Kidney (tissue), 14 donors: ENCODE data around the gene PNCK. TPM values are rescaled to one million over a fixed set of nuclear protein-coding genes. Genes with fewer than 3 reads are reported as not detected.
"Not testable (repeated sequence)": the region's sequence is repeated elsewhere in the genome, so short reads cannot be mapped to it uniquely, and the experiment has no call there.

Experiments used
- DNase-seq, 5 donors: peaks; one replicate each; pipeline ENCODE4 v3.0.0-alpha.2; 2013 to 2020
- FAIRE-seq: peaks from 2 replicates; lab custom pipeline; 2012; peaks lifted over from hg19 to GRCh38; lab: Jason Lieb, UNC
- H3K27ac ChIP-seq, 2 donors: one replicate each; pipeline ENCODE4 v1.7.0; 2013; ENCODE audit warnings: low read depth in 2 of 2, low read length in 2 of 2, inconsistent platforms in 1 of 2
- H3K27me3 ChIP-seq: one replicate; pipeline ENCODE4 v1.7.1; 2013; ENCODE audit warnings: low read length, inconsistent platforms; ENCODE audit not compliant: control insufficient read depth, insufficient read depth
- H3K36me3 ChIP-seq, 3 donors: one replicate each; pipeline versions ENCODE4 v1.7.0 to v1.7.1; 2013; ENCODE audit warnings: low read length in 3 of 3, control low read depth in 1 of 3, inconsistent platforms in 1 of 3; ENCODE audit not compliant: insufficient read depth in 3 of 3, control insufficient read depth in 2 of 3
- H3K4me1 ChIP-seq, 3 donors: one replicate each; pipeline versions ENCODE4 v1.7.0 to v1.7.1; 2013; ENCODE audit warnings: low read length in 3 of 3, inconsistent platforms in 1 of 3, low read depth in 1 of 3; ENCODE audit not compliant: control insufficient read depth in 2 of 3, insufficient read depth in 2 of 3
- H3K4me3 ChIP-seq, 3 donors: one replicate each; pipeline versions ENCODE4 v1.7.0 to v1.8.1; 2013; ENCODE audit warnings: low read length in 3 of 3, control low read depth in 1 of 3, inconsistent platforms in 1 of 3
- H3K9ac ChIP-seq, 3 donors: one replicate each; pipeline versions ENCODE4 v1.7.0 to v1.7.1; 2013; ENCODE audit warnings: low read length in 3 of 3, control low read depth in 1 of 3, inconsistent platforms in 1 of 3
- H3K9me3 ChIP-seq, 3 donors: one replicate each; pipeline versions ENCODE4 v1.7.0 to v1.7.1; 2013; ENCODE audit warnings: low read length in 3 of 3, control low read depth in 1 of 3, inconsistent platforms in 1 of 3; ENCODE audit not compliant: control insufficient read depth in 2 of 3, insufficient read depth in 1 of 3
- CTCF ChIP-seq: IDR thresholded peaks from 3 replicates; pipeline ENCODE4 v1.5.1; 2012; ENCODE audit warnings: mild to moderate bottlenecking, moderate library complexity, borderline replicate concordance; ENCODE audit not compliant: insufficient read depth; ENCODE audit errors: extremely low read depth
- intact Hi-C: fragments of 100-400 bp; cut with DNase I; formaldehyde crosslinking; loops from one replicate; pipeline ENCODE4 v1.11.1; 2022
- polyA plus RNA-seq: library from polyadenylated mRNA; stranded (reverse); fragments of 350-450 nt; fragmentation: Illumina TruSeq; extraction: RNeasy Lipid Tissue Mini Kit (QIAGEN cat#74804); gene quantifications from one replicate; pipeline ENCODE4 v1.2.3, GENCODE V29; 2014; ENCODE audit warnings: low read depth, low replicate concordance; ENCODE audit not compliant: insufficient read depth
- total RNA-seq: library from RNA; stranded (reverse); fragmentation: NEBNext Ultra II Directional; extraction: Animal tissue kit (Norgen Biotek cat#: 25700); gene quantifications from one replicate; pipeline ENCODE4 v1.2.1, GENCODE V29; 2021
- donor health status: control.
- donor health status: control.
- donor health status: control.
- donor health status: control.
- donor health status: control.
- donor health status: DM: yes; HTN: yes; CAD: no.
- donor health status: Normal renal cell carcinoma (clear cell type).

Gene PNCK
- total and polyA plus RNA-seq, 2 donors from 2014 or later: 1.5 to 5.5 TPM

- Histone ChIP-seq H3K27ac (no peak overlapping the region), H3K4me1 (peaks cover 0 to 4% (median 0%) of the 10 kb centered on the region in 3 donors), H3K9ac (no peak overlapping the region), H3K9me3 (no peaks in the 10 kb centered on the region), H3K27me3 (no peaks in the 10 kb centered on the region), H3K4me3 (no peak overlapping the region), H3K36me3 (no peaks in the 10 kb centered on the region)
- DNase-seq: peak in 1 of 5 donors; percentile 38
- TF ChIP-seq CTCF: no peak
- no peak for FAIRE-seq
- intact Hi-C loops: no loop called here
These were observed 18.4 kb upstream of the PNCK start for GRCh38 chrX:153692003-153692402.

- H3K9ac ChIP-seq, FAIRE-seq, intact Hi-C loops: not testable (repeated sequence)
These were observed 17.6 kb upstream of the PNCK start for GRCh38 chrX:153691032-153691827.

GRCh38 chrX:153690466-153690865 lies 16.9 kb upstream of the PNCK start:
- Histone ChIP-seq H3K27ac (no peak overlapping the region), H3K9me3 (no peaks in the 10 kb centered on the region), H3K36me3 (no peaks in the 10 kb centered on the region), H3K9ac (no peak overlapping the region), H3K27me3 (no peaks in the 10 kb centered on the region), H3K4me1 (peaks cover 0 to 4% (median 0%) of the 10 kb centered on the region in 3 donors), H3K4me3 (peak overlapping the region in 1 of 3 donors; percentile 29)
- no peak for TF ChIP-seq CTCF
- intact Hi-C loops: no loop called here
- no peak for FAIRE-seq
- peak in 1 of 5 donors; percentile 53 for DNase-seq

More at GRCh38 chrX:153691032-153691827, 17.6 kb upstream of the PNCK start:
- not testable (repeated sequence) for H3K27ac ChIP-seq, H3K27me3 ChIP-seq, H3K9me3 ChIP-seq, H3K36me3 ChIP-seq, H3K4me3 ChIP-seq, H3K4me1 ChIP-seq
- DNase-seq: peak in 1 of 5 donors; percentile 71

- no peak for FAIRE-seq
- peak overlapping the region in 2 of 3 donors; percentile 29 to 42 for H3K4me3 ChIP-seq
- no peaks in the 10 kb centered on the region for H3K36me3 ChIP-seq
- DNase-seq: peak in 2 of 5 donors; percentile 45 to 61
- H3K4me1 ChIP-seq: peaks cover 0 to 4% (median 0%) of the 10 kb centered on the region in 3 donors
- no peaks in the 10 kb centered on the region for H3K27me3 ChIP-seq
- H3K27ac ChIP-seq: peak overlapping the region in 1 of 2 donors; percentile 9
- intact Hi-C loops: no loop called here
- H3K9me3 ChIP-seq: no peaks in the 10 kb centered on the region
- peak overlapping the region in 1 of 3 donors; percentile 3 for H3K9ac ChIP-seq
- no peak for TF ChIP-seq CTCF
These were observed 16.2 kb upstream of the PNCK start for GRCh38 chrX:153689654-153690465.
